ENCODE measurements around the gene CDCA8.

Gene CDCA8

GRCh38 chr1:37692078-37692833 is at the start of gene CDCA8:
Gene CDCA8 (plus strand): TSS chr1:37692516. CDS start chr1:37692691, 175 bp downstream.
- DNase-seq (ENCODE audit: low read depth, low spot score): peak; percentile 86

DNA sequence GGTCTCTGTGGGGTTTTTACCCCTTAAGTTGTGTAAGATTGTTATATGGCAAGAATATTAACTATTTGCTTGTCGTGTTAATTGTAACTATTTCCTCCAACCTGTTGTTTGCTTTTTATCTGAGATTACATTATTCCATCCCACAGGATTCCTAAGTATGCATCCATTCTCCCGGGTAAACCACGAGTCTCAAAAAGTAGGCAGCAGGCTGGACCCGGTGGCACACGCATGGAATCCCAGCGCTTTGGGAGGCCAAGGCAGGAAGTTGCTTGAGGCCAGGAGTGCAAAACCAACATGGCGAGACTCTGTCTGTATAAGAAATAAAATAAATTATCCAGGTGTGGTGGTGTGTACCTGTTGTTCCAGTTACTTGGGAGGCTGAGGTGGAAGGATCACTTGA is 45.0 kb upstream of the CDCA8 start:
- DNase-seq (ENCODE audit: low read depth, low spot score): no peak

DNA sequence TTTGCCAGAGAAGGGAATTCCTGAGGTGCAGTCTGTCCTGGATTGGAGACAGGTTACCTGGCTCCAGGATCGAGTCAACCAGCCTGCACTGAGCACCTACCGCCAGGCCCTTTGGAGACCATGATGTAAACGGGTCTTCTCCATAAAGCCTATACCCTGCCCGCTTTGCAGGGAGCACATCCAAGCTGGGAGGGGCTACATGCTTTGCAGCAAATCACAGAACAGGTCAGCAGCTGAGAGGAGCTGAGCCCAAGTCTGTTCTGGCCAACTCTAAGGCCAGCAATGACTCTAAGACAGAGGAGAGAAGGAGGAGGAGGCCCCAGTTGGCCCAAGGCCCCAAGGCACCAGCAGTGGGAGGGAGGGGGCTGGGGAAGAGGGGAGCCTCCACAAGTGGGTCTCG is 42.1 kb upstream of the CDCA8 start:
- DNase-seq (ENCODE audit: low read depth, low spot score): no peak

GRCh38 chr1:37650721-37651120 is 41.6 kb upstream of the CDCA8 start:
- no peak for DNase-seq (ENCODE audit: low read depth, low spot score)

DNA sequence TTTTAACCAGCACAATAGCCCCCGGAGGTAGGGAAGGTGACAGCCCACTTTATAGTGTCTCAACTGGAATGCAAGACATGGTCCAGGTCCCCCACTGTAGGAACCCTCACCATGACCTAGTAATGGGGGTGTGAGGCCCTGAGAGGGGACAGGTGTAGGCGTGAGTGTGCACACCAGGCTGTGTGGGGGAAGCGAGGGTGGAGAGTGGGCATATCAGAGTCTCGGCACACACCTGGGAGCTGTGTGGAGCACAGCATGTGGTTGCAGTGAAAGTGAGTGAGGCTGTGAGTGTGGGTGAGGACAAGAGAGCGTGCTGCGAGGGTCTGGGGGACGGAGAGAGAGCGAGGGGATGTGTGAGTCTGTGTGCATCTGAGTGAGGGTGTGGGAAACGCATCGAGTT is 40.5 kb upstream of the CDCA8 start:
- no peak for DNase-seq (ENCODE audit: low read depth, low spot score)

DNA sequence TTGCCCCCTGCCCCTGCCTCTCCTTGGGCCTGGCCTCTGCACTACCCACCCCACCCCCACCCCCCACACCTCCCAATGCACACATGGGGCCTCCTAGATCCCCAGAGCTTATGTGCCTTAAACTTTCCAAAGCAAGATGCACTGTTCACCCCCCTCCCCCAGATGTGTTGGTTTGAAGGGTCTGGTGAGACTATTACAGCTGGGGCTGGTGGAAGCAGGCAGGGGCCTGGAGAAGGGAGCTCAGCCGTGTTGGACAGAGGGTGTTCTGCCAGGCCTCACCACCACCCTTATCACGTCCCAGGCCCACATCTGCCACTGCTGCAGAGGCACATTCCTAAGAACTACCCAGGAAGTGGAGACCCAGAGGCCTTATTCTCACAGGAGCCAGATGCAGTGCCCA is 39.3 kb upstream of the CDCA8 start:
- DNase-seq (ENCODE audit: low read depth, low spot score): no peak

DNA sequence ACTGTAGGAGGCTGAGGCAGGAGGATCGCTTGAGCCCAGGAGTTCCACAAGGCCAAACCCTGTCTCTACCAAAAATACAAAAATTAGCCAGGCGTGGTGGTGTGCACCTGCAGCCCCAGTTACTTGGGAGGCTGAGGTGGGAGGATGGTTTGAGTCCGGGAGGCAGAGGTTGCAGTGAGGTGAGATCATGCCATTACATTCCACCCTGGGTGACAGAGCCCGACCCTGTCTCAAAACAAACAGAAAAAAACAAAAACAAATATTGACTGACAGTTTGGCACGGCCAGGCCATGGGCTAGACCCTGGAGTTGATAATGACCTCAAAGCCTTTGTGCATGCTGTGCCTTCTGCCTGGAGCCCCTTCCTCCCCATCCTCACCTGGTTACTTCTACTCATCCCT is 38.4 kb upstream of the CDCA8 start:
- no peak for DNase-seq (ENCODE audit: low read depth, low spot score)

DNA sequence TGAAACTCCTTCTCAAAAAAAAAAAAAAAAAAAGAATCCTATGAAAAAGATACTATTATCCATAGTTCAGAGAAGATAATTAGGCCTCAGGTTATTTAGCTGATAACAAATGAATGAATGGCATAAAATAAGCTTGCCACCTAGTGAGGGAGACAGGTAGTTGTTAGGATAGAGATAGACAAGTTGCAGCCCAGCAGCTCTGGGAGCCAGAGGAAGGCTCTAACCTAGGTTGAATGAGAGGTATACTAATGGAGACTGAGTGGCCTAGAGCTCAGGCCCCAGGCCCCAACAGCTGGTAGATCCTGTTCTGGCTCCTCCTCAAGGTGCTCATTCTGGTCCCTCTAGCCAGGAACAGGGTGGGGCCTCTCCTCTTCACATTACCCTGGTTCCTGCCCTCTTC is 37.0 kb upstream of the CDCA8 start:
- no peak for DNase-seq (ENCODE audit: low read depth, low spot score)

GRCh38 chr1:37656026-37656425 is 36.3 kb upstream of the CDCA8 start:
- DNase-seq (ENCODE audit: low read depth, low spot score): no peak

DNA sequence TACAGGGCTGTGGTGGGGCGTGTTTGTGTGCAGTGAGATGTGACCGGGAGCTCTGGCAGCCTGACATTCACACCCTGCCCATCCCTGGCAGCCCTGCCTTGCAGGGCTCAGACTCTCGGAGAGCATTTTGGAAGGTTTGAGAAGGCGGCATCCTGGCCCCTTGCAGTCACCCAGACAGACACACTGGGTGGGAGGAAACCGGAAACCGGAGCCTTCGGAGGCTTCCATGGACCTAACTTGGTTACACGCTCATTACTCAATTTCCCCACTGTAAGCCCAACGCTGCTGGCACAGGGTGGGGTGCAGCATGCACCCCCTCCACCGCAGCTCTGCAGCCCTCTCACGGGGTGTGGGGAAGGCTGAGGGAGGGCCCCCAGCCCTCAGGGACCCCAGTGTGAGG is 35.4 kb upstream of the CDCA8 start:
- no peak for DNase-seq (ENCODE audit: low read depth, low spot score)

DNA sequence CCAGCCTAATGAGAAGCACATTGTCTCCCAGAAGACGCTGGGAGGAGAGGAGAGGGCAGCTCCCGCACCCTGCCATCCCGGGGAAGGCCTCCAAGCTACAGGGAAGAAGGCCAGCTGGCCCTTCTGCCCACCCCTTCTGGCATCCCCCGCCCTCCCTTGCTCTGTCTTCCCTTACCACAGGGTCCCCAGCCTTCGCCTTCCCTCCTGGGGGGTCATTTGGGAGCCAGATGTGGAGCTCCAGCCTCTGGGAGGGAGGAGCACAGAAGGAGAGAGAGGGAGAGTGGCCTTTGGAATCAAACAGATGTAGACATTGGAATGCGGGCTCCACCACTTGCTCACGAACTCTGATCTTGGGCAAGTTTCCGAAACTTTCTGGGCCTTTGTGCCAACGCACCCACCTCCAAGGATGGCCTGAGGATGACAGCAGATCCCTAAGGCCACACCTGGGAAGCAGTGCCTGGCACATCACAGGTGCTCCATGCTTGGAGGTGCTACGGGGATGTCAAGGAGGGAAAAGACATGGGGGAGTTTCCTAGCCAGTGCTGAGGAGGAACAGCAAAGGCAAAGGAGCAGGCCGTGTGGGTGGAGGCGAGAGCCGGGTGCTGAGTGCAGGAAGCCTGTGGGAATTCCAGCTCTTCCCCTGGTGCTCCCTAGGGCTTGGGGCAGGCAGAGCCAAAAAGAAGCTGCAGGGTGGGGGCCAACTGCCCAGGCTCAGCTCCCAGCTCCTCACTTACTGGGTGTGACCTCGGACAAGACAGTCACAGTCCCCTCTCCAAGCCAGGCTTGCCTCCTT is 34.5 kb upstream of the CDCA8 start:
- DNase-seq (ENCODE audit: low read depth, low spot score): no peak

GRCh38 chr1:37658486-37658885 is 33.8 kb upstream of the CDCA8 start:
- DNase-seq (ENCODE audit: low read depth, low spot score): no peak

GRCh38 chr1:37660664-37661063 is 31.7 kb upstream of the CDCA8 start:
- no peak for DNase-seq (ENCODE audit: low read depth, low spot score)

DNA sequence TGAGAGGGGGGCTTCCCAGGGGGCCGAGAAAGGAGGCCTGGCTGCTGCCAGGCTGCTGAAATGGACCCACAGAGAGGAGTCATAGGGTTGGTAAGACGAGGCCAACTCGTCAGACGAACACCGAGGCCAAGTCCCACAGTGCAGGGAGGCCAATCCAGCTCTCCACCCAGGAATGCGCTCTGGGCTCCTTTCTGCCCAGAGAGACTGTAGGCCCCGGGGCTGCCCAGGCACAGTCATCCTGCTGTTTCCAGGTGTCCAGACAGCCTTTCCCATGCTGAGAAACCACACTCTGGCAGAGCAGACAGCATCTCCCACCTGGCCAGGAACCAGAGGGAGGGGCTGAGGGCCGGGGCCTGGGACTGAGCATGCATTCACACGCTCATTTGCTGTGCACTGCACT is 30.9 kb upstream of the CDCA8 start:
- DNase-seq (ENCODE audit: low read depth, low spot score): no peak

GRCh38 chr1:37662031-37662755 is 30.1 kb upstream of the CDCA8 start:
- DNase-seq (ENCODE audit: low read depth, low spot score): no peak

- no peak for DNase-seq (ENCODE audit: low read depth, low spot score)
These were observed 28.8 kb upstream of the CDCA8 start for GRCh38 chr1:37663426-37664000.

GRCh38 chr1:37666241-37666867 is 26.0 kb upstream of the CDCA8 start:
- no peak for DNase-seq (ENCODE audit: low read depth, low spot score)

DNA sequence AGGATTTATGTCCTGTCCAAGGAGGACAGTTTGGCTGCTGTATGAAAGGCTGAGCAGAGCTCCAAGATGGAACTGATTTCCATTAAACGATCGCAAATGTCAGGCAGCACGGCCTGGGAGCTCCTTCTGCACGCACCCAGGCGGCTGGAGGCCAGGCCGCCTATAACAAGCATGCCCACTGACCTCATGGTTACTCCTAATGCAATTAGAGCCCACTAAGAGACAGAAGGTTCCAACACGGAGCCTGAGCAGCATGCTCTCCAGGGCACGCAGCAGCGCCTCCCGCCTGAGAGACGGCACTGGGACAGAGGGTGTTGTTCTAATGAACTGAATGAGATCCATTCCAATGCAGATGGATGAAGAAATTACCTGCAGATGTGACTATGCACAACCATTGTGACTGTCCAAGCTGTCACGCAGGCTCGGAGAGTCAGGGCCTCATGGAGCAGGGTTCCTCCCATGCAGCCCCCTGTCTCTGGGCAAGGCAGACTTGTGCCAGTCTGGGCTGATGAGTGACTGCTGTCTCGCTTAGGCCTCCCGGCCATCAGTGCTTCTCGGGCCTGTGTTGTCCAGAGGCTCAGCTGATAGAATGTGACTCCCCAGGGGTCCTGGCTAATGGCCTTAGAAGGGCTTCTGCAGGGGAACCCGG is 25.2 kb upstream of the CDCA8 start:
- no peak for DNase-seq (ENCODE audit: low read depth, low spot score)

DNA sequence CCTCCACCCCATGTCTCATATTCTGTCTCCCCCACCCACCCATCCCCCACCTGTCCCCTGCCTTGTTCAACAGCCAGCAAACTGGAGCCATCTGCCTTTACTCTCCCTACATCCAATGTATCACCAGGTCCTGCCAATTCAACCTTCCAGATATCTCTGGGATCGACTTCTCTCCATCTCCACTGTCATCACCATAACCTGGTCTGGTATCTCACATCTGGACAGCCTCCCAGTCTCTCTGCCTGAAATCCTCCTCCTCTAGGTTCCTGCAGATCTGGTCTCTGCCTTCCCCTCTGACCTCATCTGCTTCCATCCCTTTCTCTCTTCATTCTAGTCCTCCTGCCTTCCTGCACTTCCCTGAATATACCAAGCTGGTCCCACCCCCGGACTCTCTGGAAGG is 22.2 kb upstream of the CDCA8 start:
- DNase-seq (ENCODE audit: low read depth, low spot score): no peak

DNA sequence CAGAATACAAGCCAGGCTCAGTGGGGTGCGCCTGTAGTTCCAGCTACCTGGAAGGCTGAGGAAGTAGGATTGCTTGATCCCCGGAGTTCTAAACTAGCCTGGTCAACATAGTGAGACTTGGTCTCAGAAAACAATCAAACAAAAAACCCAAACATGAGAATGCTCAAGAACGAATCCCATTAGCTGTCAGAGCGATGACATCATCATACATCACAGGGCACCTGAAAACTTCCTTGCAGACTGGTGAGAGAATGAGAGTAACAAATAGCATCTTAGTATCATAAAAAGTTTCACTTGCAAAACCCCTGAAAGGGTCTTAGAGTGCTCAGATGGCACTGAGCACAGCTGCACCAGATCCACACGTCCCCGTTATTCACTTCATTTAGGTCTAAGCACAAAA is 21.1 kb upstream of the CDCA8 start:
- DNase-seq (ENCODE audit: low read depth, low spot score): no peak
